Dedifferentiated amniotic fluid mesenchymal stem cell (primary cell): ENCODE results near the gene FIBCD1.

Experiments used
- DNase-seq: peaks from one replicate; pipeline ENCODE4 v3.0.0-alpha.2; 2016; ENCODE audit errors: extremely low spot score

The FIBCD1 gene

DNA sequence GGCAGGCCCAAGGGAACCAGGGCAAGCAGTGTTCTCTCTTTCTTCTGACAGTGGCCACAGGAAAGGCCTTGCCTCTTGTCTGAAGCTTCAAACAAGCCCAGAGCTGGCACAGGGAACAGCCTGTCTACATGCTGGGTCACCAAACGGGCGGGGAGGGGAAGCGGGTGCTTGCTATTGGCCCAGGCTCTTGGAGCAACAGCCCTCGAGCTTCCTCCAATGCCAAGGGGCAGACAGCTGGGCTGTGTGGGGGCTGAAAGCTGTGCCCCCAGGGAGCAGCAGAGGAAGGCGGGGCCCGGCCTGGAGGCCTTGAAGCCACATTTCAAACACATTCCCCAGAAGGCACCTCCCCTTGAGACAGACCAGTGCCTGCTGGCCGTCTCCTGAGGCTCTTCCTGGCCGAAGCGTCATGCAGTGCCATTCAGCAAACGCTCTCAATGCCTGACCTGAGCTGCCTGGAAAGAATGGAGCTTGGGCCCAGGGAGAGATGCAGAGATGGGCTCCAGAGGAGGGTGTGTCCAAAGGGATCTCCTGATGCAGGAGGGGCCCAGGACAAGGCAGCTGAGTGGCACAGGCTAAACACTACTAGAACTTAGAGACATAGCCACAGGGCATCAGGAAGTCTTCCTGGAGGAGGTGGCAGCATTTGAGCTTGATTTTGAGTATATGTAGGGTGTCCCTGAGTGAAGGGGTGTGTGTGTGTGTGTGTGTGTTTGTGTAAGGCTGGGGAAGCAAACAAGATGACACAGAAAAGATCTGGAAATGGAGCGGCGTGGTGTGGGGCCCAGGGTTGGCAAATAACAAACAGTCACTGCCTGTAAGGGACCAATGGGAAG, 2.5 kb downstream of the FIBCD1 start:
- peak; percentile 20 for DNase-seq

DNA sequence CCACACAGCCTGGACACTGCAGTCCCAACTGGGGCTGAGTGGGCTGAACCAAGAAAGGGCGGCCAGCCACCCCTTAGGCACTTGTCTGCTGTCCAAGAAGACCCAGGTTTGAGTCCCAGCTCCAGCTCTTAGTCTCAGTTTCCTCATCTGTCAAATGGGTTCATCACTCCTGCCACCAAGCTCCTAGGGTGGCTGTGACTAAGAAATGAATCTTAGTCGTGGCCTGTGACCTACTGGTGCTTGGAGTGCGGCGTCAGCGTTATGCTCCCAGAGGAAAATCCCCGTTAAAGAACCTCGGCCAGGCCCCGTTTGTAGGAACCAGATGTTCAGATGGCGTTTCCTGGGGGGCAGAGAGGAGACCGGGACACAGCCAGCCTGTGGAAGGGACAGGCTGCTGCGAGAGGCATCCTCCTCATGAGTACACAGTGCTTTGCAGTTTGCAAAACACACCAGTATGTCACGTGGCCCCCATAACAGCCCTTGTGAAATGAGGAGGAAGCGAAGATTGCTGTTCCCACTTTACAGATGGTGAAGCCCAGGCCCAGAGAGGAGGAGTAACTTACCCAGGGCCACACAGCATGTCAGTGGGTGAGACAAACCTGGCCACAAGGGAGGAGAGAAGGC, 3.3 kb downstream of the FIBCD1 start:
- DNase-seq, result no peak

DNA sequence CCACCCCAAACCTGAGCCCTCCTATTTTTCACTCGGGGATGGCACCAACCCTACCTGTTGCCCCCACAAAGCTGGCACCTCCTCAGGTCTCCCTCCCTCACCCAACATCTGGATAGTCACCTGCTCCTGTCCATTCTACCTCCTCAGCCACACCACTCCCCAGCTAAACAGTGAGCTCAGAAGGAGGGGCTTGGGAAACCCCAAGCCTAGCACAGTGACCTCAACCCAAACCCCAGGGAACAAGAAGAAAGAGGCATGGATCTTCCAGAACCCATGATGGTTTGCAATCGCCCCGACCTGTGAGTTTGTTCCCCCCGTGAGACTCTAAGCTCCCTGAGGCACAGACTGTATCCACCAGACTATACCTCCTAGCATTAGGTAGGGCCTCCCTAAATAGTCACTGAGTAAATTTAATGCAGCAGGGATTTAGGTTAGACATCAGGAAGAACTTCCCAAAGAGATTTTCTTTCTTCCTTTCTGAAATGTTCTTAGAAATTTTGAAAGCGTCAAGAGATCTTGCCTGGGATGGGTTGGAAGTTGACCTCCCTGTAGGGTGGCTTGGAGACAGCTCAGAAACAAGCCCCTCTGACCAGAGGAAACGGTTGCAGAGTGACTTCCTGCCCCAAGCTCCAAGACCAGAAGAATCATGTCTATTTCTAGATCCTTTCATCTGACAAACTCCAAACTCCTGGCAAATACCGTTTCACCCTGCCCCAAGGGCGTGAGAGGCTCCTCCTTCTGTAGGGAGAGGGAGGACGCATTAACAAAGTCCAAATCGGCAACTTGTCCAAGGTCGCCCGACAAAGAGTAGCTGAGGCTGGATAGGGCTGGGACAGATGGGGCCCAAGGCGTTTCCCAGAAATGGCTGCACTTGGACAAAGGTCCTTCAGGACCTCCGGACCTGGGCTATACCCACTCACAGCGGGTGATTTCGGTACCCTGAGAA, 4.1 kb downstream of the FIBCD1 start:
- no peak for DNase-seq

DNA sequence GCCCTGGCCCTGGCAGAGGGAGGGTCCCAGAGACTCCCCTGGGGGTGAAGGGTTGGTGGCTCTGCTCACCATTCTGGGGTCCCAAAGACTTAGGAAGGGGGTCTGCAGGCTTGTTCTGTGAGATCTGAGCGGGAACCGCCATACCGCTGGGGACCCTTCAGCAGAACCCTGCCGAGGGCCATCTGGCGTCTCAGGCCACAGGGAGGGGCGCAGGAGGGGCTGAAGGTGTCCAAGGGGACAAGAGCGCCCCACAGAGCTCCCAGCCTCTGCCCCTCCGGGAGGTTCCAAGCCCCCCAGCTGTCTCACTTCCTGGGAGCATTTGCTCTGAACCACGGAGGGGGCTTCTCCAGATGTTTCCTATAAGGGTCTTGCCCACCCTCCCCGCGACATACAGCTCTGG, 4.8 kb downstream of the FIBCD1 start:
- DNase-seq, result no peak

DNA sequence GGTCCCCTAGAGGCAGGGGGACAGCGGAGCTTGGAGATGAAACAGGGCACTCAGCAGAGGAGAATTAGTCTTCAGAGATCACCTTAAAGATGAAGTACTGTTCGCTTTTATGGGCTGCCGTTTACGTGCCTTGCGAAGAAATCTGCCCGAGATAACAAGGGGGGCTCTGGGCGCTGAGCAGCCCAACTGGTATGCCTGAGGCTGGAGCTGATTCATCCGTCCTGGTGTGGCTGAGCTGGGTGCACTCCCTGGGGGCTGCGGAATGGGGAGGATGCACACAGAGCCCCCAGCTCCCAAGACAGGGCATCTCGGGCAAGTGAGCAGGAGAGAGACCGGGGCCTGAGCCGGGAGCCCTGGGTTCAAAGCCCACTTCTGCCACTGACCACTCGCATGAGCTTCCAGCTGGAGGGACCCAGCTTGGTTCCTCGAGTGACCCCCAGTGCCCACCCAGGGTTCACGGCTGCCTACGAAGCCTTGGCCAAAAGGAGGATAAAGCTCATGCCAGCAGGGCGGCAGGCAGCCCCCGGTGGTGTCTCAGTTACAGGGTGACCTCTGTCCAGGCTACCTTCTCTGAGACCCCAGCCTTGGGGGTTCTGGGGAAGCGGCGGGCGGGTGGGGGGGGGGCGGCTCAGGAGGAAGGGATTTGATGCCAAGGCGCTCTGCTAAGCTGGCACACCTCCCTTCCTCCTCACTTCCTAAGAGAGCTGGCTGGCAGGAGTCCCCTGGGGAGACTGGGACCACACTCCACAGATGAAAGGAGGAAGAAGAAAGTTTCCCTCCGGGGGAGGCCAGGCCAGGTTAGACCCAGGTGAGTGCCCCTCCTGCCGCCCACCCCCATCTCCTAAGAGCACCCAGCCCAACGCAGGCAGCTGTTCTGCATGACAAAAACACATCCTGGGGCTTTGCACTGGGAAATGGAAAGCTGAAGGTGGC, 5.7 kb downstream of the FIBCD1 start:
- no peak for DNase-seq

DNA sequence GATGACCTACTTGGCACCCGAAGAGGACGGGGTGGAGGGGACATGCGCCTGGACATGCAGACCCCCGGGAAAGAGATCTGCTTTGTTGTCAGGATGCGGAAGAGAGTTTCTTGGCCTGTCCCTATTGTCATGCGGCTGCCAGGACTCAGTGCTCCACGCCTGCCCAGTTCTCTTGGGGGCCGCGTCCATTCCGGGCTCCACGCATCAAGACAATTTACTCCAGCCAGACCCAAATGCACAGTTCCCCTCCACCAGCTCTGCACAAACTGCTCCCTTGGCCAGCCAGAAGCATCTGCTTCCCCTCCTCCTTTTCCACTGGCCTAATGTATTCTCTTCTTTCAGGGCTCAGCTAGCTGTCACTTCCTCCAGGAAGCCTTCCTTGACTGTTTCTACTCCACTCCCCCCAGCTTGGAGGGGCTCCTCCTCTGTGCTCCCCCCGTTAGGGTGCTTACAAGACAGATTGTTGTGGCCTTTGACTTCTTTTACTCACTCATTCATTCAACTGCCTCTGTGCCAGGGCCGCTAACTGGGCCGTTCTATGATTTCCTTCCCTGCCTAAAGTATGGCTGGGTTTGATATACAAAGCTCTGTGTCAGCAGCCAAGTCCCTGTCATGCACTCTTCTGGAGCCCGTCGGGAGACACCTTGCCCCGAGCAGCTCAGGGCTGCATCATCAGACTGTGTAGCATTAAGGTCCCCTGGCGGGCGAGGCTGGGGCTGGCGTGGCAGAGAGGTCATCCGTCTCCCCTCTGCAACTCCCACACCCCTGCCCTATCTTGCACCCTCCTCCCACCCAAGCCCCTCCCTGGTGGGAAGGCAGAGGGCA, 6.6 kb downstream of the FIBCD1 start:
- no peak for DNase-seq

DNA sequence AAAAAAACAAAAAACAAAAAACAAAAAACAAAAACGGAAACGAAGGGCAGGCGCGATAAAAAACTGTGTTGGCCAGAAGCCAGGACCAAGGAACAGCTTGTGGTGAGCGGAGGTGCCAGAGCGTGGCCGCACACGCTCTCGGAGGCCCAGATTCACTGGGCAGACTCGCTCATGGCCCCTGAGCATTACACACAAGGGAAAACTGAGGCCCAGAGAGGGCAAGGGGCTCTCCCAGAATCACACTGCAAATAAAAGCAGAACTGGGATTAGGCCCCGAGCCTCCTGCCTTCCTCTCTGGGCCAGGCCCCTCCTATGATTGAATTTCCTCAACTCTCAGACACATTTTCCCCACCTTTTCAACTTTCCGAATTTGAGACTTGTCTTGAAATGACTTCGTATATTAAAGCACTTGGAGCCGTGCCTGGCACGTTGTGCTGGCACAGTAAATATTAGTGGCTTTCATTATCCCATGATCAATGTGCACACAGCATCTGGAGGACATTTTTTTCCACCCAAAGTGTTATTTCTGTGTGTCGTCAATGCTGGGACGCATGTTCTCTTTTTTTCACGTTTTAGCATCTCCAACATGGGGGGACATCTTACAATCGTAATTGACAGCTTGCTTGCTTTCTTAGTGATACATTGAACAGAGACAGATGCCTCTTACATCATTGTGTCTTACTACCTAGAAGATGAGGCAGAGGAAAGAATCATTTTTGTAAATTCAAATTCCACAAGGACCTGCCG, 7.4 kb downstream of the FIBCD1 start:
- no peak for DNase-seq

DNA sequence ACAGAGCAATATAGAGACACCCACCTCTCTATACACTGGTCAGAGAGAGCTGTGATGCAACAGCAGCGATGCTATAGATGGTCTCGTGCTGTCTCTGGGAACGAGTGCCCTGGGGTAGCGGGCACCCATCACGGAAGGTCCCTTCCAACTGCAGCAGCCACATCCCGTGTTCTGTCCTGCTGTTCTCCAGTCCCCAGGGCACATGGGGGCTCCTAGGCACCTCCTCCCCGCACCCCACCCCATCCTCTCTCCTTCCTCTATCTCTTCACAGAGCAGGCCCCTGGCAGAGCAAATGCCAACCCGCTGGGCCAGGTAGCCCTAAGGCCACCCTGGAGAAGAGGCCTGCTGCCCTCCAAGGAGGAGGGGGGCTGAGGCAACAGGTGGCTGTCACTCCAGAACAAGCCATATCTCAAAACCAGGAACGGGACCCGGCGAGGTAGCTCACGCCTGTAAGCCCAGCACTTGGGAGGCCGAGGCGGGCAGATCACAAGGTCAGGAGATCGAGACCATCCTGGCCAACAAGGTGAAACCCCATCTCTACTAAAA, 8.2 kb downstream of the FIBCD1 start:
- no peak for DNase-seq

DNA sequence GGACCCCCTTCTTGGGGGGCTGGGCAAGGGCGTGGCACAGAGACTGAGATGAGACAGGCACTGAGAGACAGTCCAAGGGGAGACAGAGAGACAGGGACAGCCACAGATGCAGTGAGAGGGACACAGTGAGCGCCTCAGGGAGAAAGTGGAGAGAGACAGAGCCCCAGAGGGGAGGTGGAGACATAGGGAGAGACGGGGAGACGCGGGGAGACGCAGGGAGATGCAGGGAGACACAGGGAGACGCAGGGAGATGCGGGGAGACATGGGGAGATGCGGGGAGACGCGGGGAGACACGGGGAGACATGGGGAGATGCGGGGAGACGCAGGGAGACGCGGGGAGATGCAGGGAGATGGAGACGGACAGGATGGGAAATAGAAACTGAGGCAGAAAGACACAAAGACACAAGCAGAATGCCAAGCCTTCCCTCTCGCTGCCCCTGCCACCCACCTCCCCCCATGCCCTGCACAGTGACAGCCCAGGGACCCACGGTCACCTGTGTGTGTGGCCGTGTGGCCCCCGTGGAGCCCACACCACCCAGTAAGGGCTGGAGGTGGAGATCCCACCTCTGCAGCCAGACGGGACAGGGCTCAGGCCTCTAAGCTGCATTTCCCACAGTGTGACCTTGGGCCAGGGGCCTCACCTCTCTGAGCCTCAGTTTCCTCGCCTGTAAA, 8.8 kb downstream of the FIBCD1 start:
- no peak for DNase-seq

DNA sequence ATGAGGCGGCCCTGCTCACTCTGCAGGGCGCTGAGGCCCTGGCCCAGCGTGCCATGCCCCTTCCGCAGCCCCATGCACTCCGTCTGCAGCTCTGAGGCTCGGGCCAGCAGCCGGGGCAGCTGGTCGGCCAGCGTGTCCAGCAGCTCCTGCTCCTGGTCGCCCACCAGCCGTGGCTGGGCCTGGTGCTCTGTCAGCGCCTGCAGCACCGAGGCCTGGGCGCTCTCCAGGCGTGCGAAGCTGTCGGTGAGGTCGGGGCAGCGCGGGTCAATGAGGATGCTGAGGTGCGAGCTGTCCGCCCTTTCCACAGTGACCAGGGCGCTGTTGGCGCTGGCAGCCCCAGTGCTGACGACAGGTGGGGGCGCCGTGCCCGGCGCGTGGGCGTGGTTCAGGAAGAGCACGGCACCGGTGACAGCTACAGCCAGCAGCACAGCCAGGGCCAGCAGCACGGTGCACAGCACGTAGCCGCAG, 9.4 kb downstream of the FIBCD1 start:
- no peak for DNase-seq

DNA sequence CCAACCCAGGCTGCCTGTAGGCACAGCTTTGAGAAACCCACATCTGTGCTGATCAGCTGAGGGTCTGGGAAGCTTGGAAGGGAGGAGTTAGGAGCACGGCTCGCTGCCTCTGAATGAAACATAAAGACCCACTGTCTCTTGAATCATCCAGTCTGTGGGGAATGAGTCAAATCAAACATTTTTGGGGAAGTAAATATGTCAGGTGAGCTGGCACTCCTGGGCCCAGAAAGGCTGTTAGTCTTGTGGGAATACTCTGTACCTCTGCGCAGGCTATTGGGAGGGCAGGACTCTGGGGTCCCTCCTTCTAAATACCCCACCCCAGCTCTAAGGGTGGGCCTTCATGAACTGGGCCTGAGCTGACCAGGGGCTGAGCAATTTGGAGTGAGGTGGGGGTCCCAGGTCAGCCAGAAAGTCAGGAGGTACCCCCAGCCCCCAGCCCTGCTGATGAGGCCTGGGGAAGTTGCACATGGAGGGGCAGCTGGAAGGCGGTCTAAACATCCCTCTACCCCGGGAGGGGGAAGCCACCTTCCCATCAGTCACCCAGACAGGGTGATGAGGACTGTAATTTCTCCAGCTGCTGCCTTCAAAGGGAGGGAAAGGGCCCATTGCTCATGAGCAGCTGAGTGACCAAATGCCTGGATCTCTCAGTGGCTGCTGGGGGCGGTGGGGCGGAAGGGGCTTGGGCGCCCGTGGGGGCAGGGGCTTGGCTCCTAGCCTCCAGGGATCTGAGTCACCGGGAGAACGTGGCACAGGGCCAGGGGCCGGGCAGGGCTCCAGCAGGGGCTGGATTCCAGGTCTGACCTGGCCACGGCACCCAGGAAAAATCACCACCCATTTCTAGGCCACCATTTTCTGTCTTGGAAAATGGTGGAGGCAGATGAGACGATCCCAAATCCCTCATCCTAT, 10.8 kb downstream of the FIBCD1 start:
- DNase-seq, result no peak

DNA sequence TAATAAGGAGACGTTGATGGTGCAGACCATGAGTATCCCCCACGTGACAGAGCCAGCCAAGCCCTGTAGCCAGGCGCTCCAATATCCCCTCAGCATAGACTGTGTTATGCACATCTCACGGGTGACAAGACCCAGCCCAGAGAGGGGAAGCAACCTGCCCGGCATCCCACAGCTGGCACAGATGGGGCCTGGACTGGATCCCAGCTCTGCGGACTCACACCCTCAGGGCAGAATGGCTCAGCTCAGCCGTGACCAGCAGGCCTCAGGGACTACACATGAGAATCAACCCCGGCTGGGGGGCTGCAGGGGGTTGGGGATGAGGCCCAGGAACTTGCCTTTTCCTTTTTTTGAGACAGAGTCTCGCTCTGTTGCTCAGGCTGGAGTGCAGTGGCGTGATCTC, 11.7 kb downstream of the FIBCD1 start:
- no peak for DNase-seq

DNA sequence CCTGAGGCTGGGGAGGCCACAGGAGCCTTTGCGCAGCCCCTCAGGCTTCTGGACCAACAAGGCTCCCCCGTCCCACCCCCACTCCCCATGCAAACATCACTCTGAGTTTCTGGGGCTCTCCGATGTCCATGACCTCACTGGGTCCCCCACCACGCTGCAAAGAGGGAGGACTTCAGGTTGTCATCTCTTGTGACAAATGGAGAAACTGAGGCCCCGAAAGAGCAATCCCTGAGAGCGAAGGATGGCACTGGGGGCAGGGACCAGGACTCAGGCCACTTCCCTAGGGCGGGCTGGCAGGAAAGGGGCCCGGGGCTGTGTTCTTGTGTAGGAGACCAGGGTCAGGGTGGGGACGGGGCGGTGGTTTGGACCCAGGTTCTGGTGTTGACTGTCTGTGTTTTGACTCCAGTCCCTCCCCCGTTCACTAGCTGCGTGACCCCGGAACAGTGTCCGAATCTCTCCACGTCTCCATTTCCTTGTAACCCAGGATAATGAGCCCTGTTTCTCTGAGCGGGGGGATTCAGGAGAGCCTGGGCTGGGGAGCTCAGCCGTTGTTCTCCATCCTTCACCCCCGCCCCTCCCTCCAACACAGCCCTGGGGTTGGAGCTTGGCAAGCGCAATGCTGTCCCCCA, 13.9 kb downstream of the FIBCD1 start:
- no peak for DNase-seq

DNA sequence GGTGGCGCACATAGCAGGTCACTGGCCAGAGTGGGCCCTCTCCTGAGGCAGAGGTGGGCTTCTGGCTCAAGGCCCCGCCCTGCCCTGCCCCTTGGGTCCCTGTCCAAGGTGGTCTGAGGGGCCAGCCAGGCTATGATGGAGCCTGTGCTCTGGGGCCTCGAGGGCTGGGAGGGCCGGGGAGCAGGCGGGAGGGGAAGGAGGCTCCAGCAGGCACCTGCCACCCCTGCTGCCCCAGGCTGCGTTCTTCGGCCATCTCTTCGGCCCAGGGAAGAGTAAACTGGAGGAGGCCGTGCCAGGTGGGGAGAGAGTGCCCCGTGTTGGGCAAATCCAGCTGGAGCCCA, 14.6 kb downstream of the FIBCD1 start:
- DNase-seq, result no peak

DNA sequence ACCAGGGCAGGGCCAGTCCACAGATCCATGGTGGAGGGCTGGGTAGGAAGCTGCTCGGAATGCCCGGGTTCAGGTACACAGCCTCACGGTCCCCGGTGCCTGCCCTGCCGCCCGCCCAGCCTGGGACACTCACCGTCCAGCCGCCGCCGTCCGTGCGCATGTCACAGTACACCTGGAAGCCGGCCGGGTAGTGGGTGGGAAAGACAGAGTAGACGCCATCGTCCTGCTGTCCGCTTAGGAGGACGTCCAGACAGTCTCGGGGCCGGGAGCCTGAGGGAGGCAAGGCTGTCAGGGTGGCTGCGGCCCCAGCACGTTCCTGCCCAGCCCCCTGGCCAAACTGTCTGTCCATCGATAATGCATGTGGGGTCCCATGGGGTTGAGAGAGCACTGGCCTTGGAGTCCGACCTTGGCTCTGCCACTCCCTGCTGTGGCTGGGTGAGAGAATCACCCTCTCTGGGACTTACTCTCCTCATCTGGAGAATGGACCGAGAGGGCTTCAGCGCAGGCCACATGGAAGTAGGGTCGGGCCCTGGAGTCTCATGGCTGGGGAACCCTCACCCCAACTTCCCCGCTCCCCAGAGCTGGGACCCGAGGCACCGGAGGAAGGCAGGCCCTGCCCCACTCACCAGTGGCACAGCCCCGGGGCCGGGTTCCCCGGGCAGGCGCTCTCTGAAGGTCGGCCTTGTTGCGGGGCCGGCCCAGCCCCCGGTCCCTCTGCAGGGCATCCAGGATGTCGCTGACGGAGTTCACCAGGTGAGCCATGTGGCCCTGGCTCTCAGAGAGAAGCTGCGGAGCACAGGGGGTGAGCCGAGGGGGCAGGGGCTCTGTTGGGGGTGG, 15.2 kb downstream of the FIBCD1 start:
- DNase-seq, result no peak

DNA sequence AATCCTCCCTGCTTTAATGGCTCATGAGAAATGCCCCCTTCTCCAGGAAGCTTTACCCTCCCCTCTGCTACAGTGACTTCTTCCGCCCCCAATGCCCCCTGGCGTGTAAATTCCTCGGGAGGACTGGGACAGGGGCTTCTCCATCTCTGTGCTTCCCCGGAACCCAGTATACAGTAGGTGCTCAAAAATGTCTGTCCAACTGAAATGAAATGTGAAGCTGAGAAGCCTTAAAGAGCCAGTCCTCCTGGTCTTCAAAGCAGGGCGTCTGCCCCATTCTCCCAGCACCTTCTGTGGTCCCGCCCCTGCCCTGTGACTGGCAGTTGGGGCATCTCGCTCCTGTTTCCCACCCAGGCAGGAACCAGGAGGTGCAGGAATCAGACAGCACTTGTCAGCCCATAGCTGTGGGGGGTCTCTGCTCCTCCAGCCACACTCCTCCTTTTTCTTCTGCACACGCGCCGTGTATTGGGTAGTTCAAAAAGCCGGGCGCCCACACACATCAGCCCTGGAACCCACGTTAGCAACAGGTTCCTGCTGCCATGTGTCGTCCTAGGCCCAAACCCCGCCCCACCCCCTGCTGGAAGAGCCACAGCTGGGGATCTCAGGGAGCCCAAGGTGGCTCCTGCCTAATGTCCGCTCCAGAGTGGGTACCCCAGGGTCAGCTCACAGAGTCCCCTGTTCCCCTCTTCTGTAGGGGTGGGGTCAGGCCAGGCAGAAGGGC, 16.0 kb downstream of the FIBCD1 start:
- no peak for DNase-seq
